Naive thymus-derived CD4-positive, alpha-beta T cell (primary cell): Measurements from ENCODE around the gene TRPM8. TPM values are rescaled to one million over a fixed set of nuclear protein-coding genes. Genes with fewer than 3 reads are reported as not detected.
"Not testable (repeated sequence)": the region's sequence is repeated elsewhere in the genome, so short reads cannot be mapped to it uniquely, and the experiment has no call there.

Experiments
- ATAC-seq: fragments of 150-1000 bp; cut with Tn5 transposase; 2 replicates; pipeline ENCODE4 v1.10.0; 2021; ENCODE audit warnings: mild to moderate bottlenecking, moderate library complexity
- CTCF ChIA-PET: fragments of 350-600 bp; sonication (Branson Sonifier 250); formaldehyde crosslinking; loops from one replicate; lab custom pipeline; 2021; ENCODE audit warnings: antibody characterized with exemption; lab: Charles Lee
- POLR2A ChIA-PET: fragments of 350-600 bp; sonication (Branson Sonifier 250); formaldehyde crosslinking; loops from one replicate; lab custom pipeline; 2021; ENCODE audit warnings: antibody characterized with exemption, inconsistent platforms; lab: Charles Lee
- DNase-seq, 9 donors: peaks; one replicate each; pipeline versions ENCODE4 v3.0.0 to v3.0.0-alpha.2; 2020 to 2022; ENCODE audit warnings: mixed read lengths in 1 of 9
- H3K27ac ChIP-seq: one replicate; pipeline ENCODE4 v1.7.0; 2013; ENCODE audit warnings: mild to moderate bottlenecking, low read depth, low read length, moderate library complexity
- H3K27me3 ChIP-seq, 2 donors: one replicate each; pipeline ENCODE4 v1.7.0; 2013; ENCODE audit warnings: low read length in 2 of 2, mild to moderate bottlenecking in 2 of 2, moderate library complexity in 2 of 2; ENCODE audit not compliant: control insufficient read depth in 2 of 2, insufficient read depth in 2 of 2
- H3K36me3 ChIP-seq, 3 experiments: 1 replicate in 2 of 3; 2 replicates in 1 of 3; pipeline ENCODE4 v1.7.0; 2013; ENCODE audit warnings: low read length in 3 of 3, mild to moderate bottlenecking in 3 of 3, moderate library complexity in 1 of 3; ENCODE audit not compliant: insufficient read depth in 3 of 3, control insufficient read depth in 2 of 3
- H3K4me1 ChIP-seq, 2 donors: one replicate each; pipeline ENCODE4 v1.7.0; 2013; ENCODE audit warnings: low read length in 2 of 2, mild to moderate bottlenecking in 2 of 2, moderate library complexity in 1 of 2; ENCODE audit not compliant: control insufficient read depth in 2 of 2, insufficient read depth in 2 of 2
- H3K4me3 ChIP-seq: 2 replicates; pipeline ENCODE4 v1.7.0; 2013; ENCODE audit warnings: mild to moderate bottlenecking, low read length
- H3K9me3 ChIP-seq, 3 experiments: 1 replicate in 2 of 3; 2 replicates in 1 of 3; pipeline ENCODE4 v1.7.0; 2013; ENCODE audit warnings: low read length in 3 of 3; ENCODE audit not compliant: control insufficient read depth in 2 of 3
- H3K27ac Mint-ChIP-seq, 9 donors: one replicate each; pipeline ENCODE4 v1.8.0; 2020 to 2022; ENCODE audit warnings: mixed read lengths in 9 of 9, mild to moderate bottlenecking in 8 of 9, moderate library complexity in 5 of 9, inconsistent platforms in 2 of 9
- H3K27me3 Mint-ChIP-seq, 5 donors: one replicate each; pipeline ENCODE4 v1.8.0; 2021 to 2022; ENCODE audit warnings: mixed read lengths in 5 of 5, mild to moderate bottlenecking in 1 of 5
- H3K36me3 Mint-ChIP-seq, 5 donors: one replicate each; pipeline ENCODE4 v1.8.0; 2020 to 2022; ENCODE audit warnings: mixed read lengths in 5 of 5, mild to moderate bottlenecking in 3 of 5, inconsistent platforms in 1 of 5
- H3K4me1 Mint-ChIP-seq, 7 donors: one replicate each; pipeline ENCODE4 v1.8.0; 2020 to 2022; ENCODE audit warnings: mixed read lengths in 7 of 7, mild to moderate bottlenecking in 3 of 7, inconsistent platforms in 1 of 7
- H3K4me3 Mint-ChIP-seq, 10 donors: one replicate each; pipeline ENCODE4 v1.8.0; 2020 to 2022; ENCODE audit warnings: mild to moderate bottlenecking in 10 of 10, mixed read lengths in 10 of 10, moderate library complexity in 6 of 10, inconsistent platforms in 2 of 10
- H3K9me3 Mint-ChIP-seq, 11 donors: one replicate each; pipeline ENCODE4 v1.8.0; 2020 to 2022; ENCODE audit warnings: mixed read lengths in 11 of 11, mild to moderate bottlenecking in 4 of 11, inconsistent platforms in 1 of 11, moderate library complexity in 1 of 11
- intact Hi-C, 2 donors: fragments of 100-400 bp; cut with micrococcal nuclease; formaldehyde crosslinking; loops; one replicate each; pipeline ENCODE4 v1.15.1; 2023
- polyA plus RNA-seq, 2 donors: library from polyadenylated mRNA; unstranded; fragments of 300-500 nt; fragmentation: Illumina TruSeq; gene quantifications; one replicate each; pipeline ENCODE4 v1.2.3, GENCODE V29; 2021
- total RNA-seq, 6 experiments: library from RNA in 5 of 6; stranded (reverse) in 5 of 6; gene quantifications; 1 replicate in 5 of 6; 2 replicates in 1 of 6; pipeline ENCODE4 v1.2.3 and lab custom pipeline; 2021 to 2026

The TRPM8 gene
- total and polyA plus RNA-seq, 7 experiments from 2014 or later, result not detected

- Histone ChIP-seq H3K36me3 (no peaks in the 10 kb centered on the region), H3K27me3 (no peaks in the 10 kb centered on the region), H3K9me3 (no peaks in the 10 kb centered on the region), H3K4me3 (no peak overlapping the region), H3K27ac (no peak overlapping the region), H3K4me1 (no peaks in the 10 kb centered on the region)
- Mint-ChIP-seq H3K9me3 (peaks cover 0 to 5% (median 0%) of the 10 kb centered on the region in 11 donors), H3K4me1 (no peaks in the 10 kb centered on the region), H3K4me3 (no peak overlapping the region), H3K36me3 (no peaks in the 10 kb centered on the region), H3K27me3 (peaks cover 9 to 52% (median 38%) of the 10 kb centered on the region in 5 donors), H3K27ac (no peak overlapping the region)
- CTCF ChIA-PET, result no interaction called here
- DNase-seq, result no peak
- POLR2A ChIA-PET, result interaction anchor here (1.1 kb wide), 1 partner anchor 151 kb away, joined by 3 read pairs; no protein-coding TSS in a partner anchor
- no peak for ATAC-seq
- intact Hi-C loops, result no loop called here
These were observed 36.1 kb downstream of the TRPM8 start for GRCh38 chr2:233953087-233953801.

GRCh38 chr2:233960203-233960602 is 43.0 kb downstream of the TRPM8 start:
- Mint-ChIP-seq H3K27ac (no peak overlapping the region), H3K4me1 (no peaks in the 10 kb centered on the region), H3K27me3 (peaks cover 0 to 17% (median 5%) of the 10 kb centered on the region in 5 donors), H3K9me3 (no peaks in the 10 kb centered on the region), H3K4me3 (no peak overlapping the region), H3K36me3 (no peaks in the 10 kb centered on the region)
- Histone ChIP-seq H3K36me3 (no peaks in the 10 kb centered on the region), H3K27ac (no peak overlapping the region), H3K27me3 (no peaks in the 10 kb centered on the region), H3K4me1 (no peaks in the 10 kb centered on the region), H3K4me3 (no peak overlapping the region), H3K9me3 (no peaks in the 10 kb centered on the region)
- ChIA-PET CTCF (no interaction called here), POLR2A (no interaction called here)
- intact Hi-C loops, result no loop called here
- DNase-seq (no peak), ATAC-seq (no peak)

DNA sequence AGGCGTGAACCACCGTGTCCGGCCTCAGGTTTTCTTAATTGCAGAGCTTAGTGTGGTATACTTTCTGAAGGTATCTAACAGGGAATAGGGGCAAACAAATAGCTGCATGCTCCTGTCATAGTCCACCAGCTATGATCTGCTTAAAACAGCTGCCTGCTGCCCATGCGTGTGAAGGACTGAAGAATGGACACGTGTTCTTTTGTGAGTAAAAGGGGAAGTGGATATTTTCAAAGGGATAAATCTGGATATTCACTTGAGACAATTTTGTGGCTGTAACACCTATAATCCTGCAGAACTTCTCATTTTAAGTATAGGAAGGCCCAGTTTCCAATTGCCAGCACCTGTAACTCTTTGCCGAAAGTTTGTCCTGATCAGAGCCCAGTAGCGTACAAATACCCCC is 44.7 kb downstream of the TRPM8 start:
- Mint-ChIP-seq H3K36me3 (no peaks in the 10 kb centered on the region), H3K27ac (no peak overlapping the region), H3K27me3 (peaks cover 0 to 11% (median 0%) of the 10 kb centered on the region in 5 donors), H3K9me3 (no peaks in the 10 kb centered on the region), H3K4me1 (peaks cover 0 to under 1% (median 0%) of the 10 kb centered on the region in 7 donors), H3K4me3 (no peak overlapping the region)
- no peaks in the 10 kb centered on the region for H3K9me3 ChIP-seq
- no peaks in the 10 kb centered on the region for H3K36me3 ChIP-seq
- ATAC-seq (no peak), DNase-seq (no peak)
- intact Hi-C loops, result no loop called here
- no peaks in the 10 kb centered on the region for H3K4me1 ChIP-seq
- H3K4me3 ChIP-seq, result no peak overlapping the region
- ChIA-PET CTCF (no interaction called here), POLR2A (no interaction called here)
- no peak overlapping the region for H3K27ac ChIP-seq
- H3K27me3 ChIP-seq, result no peaks in the 10 kb centered on the region

- DNase-seq, result no peak
- no peak overlapping the region for H3K27ac Mint-ChIP-seq
- Histone ChIP-seq H3K27me3 (no peaks in the 10 kb centered on the region), H3K4me3 (no peak overlapping the region), H3K9me3 (no peaks in the 10 kb centered on the region), H3K36me3 (no peaks in the 10 kb centered on the region), H3K27ac (no peak overlapping the region), H3K4me1 (peaks cover 6 to 8% of the 10 kb centered on the region in 2 donors)
- CTCF ChIA-PET, result no interaction called here
- ATAC-seq, result no peak
- intact Hi-C loops, result no loop called here
- POLR2A ChIA-PET, result no interaction called here
- peaks cover 0 to 15% (median 6%) of the 10 kb centered on the region in 7 donors for H3K4me1 Mint-ChIP-seq
- H3K9me3 Mint-ChIP-seq, result no peaks in the 10 kb centered on the region
- H3K36me3 Mint-ChIP-seq, result no peaks in the 10 kb centered on the region
- H3K4me3 Mint-ChIP-seq, result no peak overlapping the region
- peaks cover 0 to 11% (median 0%) of the 10 kb centered on the region in 5 donors for H3K27me3 Mint-ChIP-seq
These were observed 47.4 kb downstream of the TRPM8 start for GRCh38 chr2:233964581-233964980.

GRCh38 chr2:233965032-233965603 is 47.9 kb downstream of the TRPM8 start:
- no peaks in the 10 kb centered on the region for H3K9me3 Mint-ChIP-seq
- Histone ChIP-seq H3K4me3 (no peak overlapping the region), H3K4me1 (peaks cover 6 to 8% of the 10 kb centered on the region in 2 donors), H3K36me3 (no peaks in the 10 kb centered on the region), H3K9me3 (no peaks in the 10 kb centered on the region), H3K27ac (no peak overlapping the region), H3K27me3 (no peaks in the 10 kb centered on the region)
- peaks cover 0 to 15% (median 0%) of the 10 kb centered on the region in 5 donors for H3K27me3 Mint-ChIP-seq
- peaks cover 0 to 15% (median 6%) of the 10 kb centered on the region in 7 donors for H3K4me1 Mint-ChIP-seq
- ChIA-PET CTCF (no interaction called here), POLR2A (no interaction called here)
- DNase-seq, result no peak
- intact Hi-C loops, result no loop called here
- no peak overlapping the region for H3K27ac Mint-ChIP-seq
- ATAC-seq, result no peak
- no peak overlapping the region for H3K4me3 Mint-ChIP-seq
- H3K36me3 Mint-ChIP-seq, result no peaks in the 10 kb centered on the region

DNA sequence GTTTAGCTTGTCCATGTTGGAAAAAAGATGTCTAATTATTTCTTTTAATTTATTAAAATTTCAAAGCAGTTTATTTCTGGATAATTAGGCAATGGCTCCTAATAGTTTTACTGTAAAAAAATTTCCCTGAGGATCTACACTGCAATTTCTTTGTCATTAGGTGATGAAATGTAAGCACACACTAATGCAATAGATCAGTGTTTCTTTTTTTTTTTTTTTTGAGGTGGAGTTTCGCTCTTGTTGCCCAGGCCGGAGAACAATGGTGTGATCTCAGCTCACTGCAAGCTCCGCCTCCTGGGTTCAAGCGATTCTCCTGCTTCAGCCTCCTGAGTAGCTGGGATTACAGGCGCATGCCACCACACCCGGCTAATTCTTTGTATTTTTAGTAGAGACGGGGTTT is 48.5 kb downstream of the TRPM8 start:
- H3K27ac ChIP-seq, H3K36me3 ChIP-seq, H3K9me3 ChIP-seq, H3K36me3 Mint-ChIP-seq, H3K27me3 ChIP-seq, CTCF ChIA-PET, intact Hi-C loops, H3K9me3 Mint-ChIP-seq, H3K27ac Mint-ChIP-seq, H3K4me1 ChIP-seq, H3K4me3 Mint-ChIP-seq, H3K4me3 ChIP-seq, POLR2A ChIA-PET, DNase-seq, ATAC-seq: not testable (repeated sequence)
- H3K27me3 Mint-ChIP-seq, result peaks cover 0 to 18% (median 0%) of the 10 kb centered on the region in 5 donors
- peaks cover 0 to 15% (median 6%) of the 10 kb centered on the region in 7 donors for H3K4me1 Mint-ChIP-seq

- Histone ChIP-seq H3K27me3 (no peaks in the 10 kb centered on the region), H3K9me3 (no peaks in the 10 kb centered on the region), H3K36me3 (no peaks in the 10 kb centered on the region), H3K4me3 (no peak overlapping the region), H3K27ac (no peak overlapping the region), H3K4me1 (peaks cover 6 to 8% of the 10 kb centered on the region in 2 donors)
- POLR2A ChIA-PET, result no interaction called here
- no peak overlapping the region for H3K27ac Mint-ChIP-seq
- H3K36me3 Mint-ChIP-seq, result no peaks in the 10 kb centered on the region
- H3K4me1 Mint-ChIP-seq, result peaks cover 0 to 15% (median 6%) of the 10 kb centered on the region in 7 donors
- CTCF ChIA-PET, result no interaction called here
- DNase-seq (no peak), ATAC-seq (no peak)
- H3K4me3 Mint-ChIP-seq, result no peak overlapping the region
- H3K9me3 Mint-ChIP-seq, result no peaks in the 10 kb centered on the region
- H3K27me3 Mint-ChIP-seq, result peaks cover 0 to 20% (median 3%) of the 10 kb centered on the region in 5 donors
- intact Hi-C loops, result no loop called here
These were observed 49.2 kb downstream of the TRPM8 start for GRCh38 chr2:233966388-233966787.
